Measurements from ENCODE around the gene FMR1NB.

FMR1NB gene, protein sequence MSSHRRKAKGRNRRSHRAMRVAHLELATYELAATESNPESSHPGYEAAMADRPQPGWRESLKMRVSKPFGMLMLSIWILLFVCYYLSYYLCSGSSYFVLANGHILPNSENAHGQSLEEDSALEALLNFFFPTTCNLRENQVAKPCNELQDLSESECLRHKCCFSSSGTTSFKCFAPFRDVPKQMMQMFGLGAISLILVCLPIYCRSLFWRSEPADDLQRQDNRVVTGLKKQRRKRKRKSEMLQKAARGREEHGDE

GRCh38 chrX:147981038-147981752, at the start of gene FMR1NB:
TSS of gene FMR1NB (plus strand) at chrX:147981337. CDS start at chrX:147981403, 66 bp downstream.
- no peak for DNase-seq (ENCODE audit: low read depth in 2 of 2)

GRCh38 chrX:147933815-147934214, 47.3 kb upstream of the FMR1NB start:
- DNase-seq (ENCODE audit: low read depth in 2 of 2), result no peak

DNA sequence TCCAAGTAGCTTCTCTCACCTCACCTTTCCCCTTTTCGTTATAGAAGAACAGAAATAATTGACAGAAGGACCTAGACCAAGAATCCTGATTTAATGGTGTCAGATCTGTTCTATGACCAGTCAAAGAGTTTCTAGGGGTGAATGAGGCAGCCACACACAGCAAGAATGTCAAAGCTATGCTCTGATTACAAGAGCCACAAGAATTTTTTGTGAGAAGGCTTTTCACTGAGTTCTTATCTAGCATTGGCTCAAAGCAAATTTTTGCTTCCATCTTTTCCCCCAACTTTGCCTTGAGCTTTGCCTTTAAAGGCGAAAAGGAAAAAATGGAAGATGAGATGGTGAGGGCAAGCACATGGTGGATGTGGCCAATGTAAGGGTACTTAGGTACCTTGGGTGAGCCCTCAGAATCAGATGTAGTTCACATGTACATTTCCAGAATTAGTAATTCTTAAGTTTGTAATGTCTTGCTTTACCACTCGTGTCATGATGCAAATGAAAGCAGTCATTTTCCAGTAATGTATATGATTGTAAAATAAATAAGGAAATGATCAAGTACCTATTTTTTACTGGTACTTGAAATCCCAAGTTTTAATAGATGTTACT, 45.9 kb upstream of the FMR1NB start:
- no peak for DNase-seq (ENCODE audit: low read depth in 2 of 2)

- DNase-seq (ENCODE audit: low read depth in 2 of 2), result no peak
These were observed 35.9 kb upstream of the FMR1NB start for GRCh38 chrX:147945286-147945685.

DNA sequence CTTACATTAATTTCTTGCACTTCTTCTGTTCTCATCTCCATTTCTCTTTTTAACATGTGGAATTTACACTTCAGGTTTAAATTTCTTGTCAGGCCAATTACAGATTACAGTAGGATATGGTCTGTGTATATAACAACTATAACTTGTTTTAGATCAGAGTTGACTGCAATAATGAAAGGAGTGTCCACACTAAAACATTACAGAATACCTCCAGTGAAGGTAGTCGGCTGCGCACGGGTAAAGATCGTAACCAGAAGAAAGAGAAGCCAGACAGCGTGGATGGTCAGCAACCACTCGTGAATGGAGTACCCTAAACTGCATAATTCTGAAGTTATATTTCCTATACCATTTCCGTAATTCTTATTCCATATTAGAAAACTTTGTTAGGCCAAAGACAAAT, 32.6 kb upstream of the FMR1NB start:
- DNase-seq (ENCODE audit: low read depth in 2 of 2), result no peak

- DNase-seq (ENCODE audit: low read depth in 2 of 2), result no peak
These were observed 30.8 kb upstream of the FMR1NB start for GRCh38 chrX:147950352-147950751.

GRCh38 chrX:147953976-147954375, 27.2 kb upstream of the FMR1NB start:
- no peak for DNase-seq (ENCODE audit: low read depth in 2 of 2)

DNA sequence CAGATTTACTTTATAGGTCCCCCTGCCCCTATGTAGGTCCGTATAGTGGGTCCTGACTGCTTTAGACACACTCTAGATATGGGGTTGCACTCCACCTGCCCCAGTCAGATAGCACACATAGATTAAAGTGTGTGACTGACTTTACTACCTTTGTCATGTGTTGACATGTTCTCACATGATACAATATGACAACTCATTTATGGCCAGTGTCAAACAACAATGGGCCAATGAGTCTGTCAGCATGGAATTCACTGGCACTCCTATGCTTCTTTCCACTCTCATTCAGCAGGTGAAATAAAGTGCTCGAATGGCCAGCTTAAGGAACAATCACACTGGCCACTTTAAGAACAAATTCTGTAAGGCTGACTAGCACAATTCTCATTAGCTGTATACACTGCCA, 23.8 kb upstream of the FMR1NB start:
- DNase-seq (ENCODE audit: low read depth in 2 of 2), result no peak

DNA sequence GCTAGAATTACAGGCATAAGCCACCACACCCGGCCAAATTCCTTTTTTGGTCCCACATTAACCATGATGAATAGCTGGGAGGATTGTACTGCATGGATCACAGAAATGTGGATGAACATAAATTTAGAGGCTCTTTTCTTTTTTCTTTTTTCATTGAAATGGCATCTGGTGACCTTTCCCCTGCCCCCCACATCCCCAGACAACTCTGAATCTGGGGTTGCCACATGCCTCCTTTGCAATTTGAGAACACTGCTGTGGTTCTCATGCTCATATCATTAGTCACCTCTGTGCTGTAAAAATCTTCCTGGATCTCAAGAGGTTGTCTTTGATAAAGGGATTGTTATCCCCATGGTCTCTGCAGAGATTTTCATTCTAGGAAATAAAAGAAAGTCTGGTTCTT, 22.8 kb upstream of the FMR1NB start:
- no peak for DNase-seq (ENCODE audit: low read depth in 2 of 2)

DNA sequence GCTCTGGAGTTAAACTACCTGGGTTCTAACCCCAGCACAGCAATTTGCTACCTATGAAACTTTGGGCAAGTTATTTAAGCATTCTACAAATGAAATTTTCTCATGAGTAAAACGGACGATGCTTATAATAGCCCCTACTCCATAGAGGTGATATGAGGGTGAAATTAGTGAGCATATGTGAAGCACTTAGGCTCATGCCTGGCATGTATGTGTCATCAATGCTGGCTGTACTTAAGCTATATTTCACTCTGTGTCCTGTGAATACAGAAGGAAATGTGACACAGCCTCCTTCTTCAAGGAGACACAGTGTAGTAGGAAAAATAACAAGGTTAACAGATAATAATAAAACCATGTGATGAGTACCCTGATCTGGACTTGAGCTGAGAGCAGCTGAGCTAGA, 20.4 kb upstream of the FMR1NB start:
- no peak for DNase-seq (ENCODE audit: low read depth in 2 of 2)

DNA sequence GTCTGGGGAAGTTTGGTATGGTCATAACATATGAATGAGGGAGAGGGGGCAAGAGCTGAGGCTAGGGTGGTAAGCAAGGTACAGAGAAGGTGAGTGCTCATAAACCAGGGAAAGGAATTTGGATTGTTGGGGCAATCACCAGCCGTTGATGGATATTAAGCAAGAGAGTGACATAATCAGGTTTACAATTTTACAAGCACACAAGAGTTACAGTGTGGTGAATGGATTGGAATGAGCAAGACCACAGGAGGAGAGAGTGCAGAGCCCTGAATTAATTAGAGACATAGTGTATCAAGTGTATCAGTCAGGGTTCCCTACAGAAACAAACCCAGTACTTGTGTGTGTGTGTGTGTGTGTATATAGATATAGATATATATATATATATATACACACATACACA, 18.7 kb upstream of the FMR1NB start:
- DNase-seq (ENCODE audit: low read depth in 2 of 2), result no peak

- DNase-seq (ENCODE audit: low read depth in 2 of 2), result no peak
These were observed 2.2 kb upstream of the FMR1NB start for GRCh38 chrX:147978931-147979330.

GRCh38 chrX:148020329-148020728, 39.2 kb downstream of the FMR1NB start:
- no peak for DNase-seq (ENCODE audit: low read depth in 2 of 2)

DNA sequence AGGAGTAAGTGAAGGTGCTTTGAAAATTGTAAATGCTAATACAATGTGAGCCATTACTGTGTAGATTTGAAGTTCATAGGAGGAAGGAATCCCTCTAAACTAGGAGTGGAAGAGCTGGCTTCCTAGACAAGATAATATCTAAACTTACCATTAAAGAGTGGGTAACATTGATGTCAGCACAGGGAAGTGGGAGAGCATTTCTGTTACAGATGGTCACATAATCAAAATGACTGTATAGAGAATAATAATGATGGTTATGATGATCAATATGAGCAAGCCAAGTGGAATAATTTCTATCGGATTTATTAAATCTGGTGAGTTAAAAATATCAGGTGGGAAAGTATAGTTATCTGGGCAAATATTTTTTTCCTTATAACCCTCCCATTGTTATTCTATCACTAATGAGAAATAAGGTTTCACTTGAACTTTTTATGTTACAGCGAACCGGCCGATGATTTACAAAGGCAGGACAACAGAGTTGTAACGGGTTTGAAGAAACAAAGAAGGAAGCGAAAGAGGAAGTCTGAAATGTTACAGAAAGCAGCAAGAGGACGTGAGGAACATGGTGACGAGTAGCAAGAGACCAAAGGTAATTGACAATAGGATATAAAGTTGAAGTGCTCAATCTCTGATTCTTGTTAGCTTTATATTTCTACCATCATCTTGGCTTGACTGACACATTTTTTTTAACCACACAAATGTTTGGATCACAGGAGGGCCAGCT, 43.5 kb downstream of the FMR1NB start:
- DNase-seq (ENCODE audit: low read depth in 2 of 2), result no peak

- DNase-seq (ENCODE audit: low read depth in 2 of 2), result no peak
These were observed 54.2 kb downstream of the FMR1NB start for GRCh38 chrX:148035380-148035779.

DNA sequence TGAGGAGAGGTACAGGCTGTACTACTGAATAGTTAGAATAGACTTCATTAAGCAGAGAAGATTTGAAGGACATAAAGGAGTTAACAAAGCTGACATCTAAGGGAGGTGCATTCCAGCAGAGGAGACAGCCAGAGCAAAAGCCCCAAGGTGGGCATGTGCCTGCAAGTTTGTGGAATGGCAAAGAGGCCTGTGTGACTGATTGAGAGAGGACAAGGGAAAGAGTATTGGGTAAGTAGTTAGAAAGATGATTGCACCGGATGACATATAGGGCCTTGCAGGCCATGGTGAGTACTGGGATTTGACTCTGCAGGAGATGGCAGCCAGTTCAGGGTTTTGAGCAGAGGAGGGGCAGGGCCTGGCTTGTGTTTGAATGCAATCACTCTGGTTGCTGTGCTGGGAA, 55.9 kb downstream of the FMR1NB start:
- no peak for DNase-seq (ENCODE audit: low read depth in 2 of 2)

DNA sequence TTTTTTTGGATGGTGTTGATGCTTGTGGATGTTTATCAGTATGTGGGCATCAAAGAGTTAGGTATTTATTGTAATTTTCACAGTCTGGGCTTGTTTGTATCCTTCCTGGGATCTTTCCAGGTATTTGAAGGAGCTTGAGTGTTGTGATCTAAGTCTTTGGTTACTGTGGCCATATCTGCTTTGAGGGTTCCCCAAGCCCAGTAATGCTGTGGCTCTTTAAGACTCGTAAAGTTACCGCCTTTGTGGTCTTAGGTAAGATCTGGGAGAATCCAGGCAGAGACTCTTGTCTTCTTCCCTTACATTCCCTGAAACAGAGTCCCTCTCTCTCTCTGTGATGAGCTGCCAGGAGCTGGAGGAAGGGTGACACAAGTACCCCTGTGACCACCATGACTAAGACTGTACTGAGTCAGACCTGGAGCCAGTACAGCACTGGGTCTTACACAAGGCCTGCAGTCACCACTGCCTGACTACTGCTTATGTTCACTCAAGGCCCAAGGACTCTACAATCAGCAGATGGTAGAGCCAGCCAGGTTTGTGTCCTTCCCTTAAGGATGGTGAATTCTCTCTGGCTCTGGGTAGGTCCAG, 62.2 kb downstream of the FMR1NB start:
- DNase-seq (ENCODE audit: low read depth in 2 of 2), result no peak

DNA sequence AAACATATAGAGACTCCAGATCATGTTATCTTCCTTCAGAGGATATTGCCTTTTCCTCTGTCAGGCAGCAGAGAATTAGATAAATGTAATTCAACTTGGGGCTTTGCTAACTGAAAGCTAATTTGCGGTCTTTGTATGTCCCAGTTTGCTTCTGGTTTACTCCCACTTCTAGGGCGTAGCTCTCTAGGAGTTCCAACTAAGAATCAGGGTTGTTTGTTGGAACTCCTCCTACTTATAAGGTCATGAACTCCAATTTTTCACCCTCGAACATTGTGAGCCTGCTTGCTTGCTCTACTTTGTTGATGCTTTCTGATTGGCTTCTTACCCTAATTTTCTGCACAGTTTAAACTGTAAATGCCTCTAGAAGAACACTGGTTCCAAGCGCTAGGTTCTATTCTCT, 66.1 kb downstream of the FMR1NB start:
- no peak for DNase-seq (ENCODE audit: low read depth in 2 of 2)

DNA sequence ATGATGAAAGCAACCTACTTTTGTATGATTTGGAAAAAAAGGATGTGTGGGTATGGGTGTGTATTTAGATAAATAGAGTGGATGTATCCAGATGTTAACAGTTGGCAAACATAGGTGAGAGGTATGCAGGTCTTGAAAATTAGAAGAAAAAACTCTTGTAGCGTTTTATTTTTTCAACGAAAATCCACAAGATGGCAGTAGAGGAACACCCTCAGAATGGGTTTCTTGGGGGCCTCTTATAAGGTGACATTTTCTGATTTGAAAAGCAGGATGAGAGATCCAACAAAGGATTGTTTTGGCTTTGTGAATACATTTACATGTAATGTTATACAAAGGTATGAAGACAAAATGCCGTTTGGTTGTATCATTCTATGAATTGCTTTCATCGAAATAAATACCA, 68.3 kb downstream of the FMR1NB start:
- DNase-seq (ENCODE audit: low read depth in 2 of 2), result no peak

- no peak for DNase-seq (ENCODE audit: low read depth in 2 of 2)
These were observed 70.8 kb downstream of the FMR1NB start for GRCh38 chrX:148051973-148052372.

GRCh38 chrX:148067285-148067684, 86.1 kb downstream of the FMR1NB start:
- no peak for DNase-seq (ENCODE audit: low read depth in 2 of 2)

Data from activated CD4-positive, alpha-beta T cell treated with anti-CD3 and anti-CD28 coated beads for 24 hours (primary cell).